Measurements from ENCODE around the gene HIVEP2. TPM values are rescaled to one million over a fixed set of nuclear protein-coding genes. Genes with fewer than 3 reads are reported as not detected.

Gene HIVEP2
- total RNA-seq, 1 donor from 2014 or later = 24.3 TPM

DNA sequence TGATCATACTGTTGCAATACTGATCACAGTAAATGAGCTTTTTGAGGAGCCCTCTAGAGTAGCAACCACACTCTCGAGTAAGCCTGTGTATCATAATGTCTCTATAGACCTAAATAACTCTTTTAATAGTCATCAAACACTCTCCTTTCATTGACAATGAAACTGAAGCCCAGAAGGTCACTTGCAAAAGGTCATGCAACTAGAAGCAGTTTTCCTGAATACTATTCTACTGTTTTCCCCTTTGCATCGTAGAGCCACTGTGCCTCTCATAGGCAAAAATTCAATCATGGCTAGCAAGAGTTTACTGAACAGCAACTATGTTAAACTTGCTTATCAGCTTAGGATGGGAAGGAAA lies 105.3 kb downstream of the HIVEP2 start:
- no peak for DNase-seq (ENCODE audit: low spot score)
- Mint-ChIP-seq H3K4me3 (ENCODE audit: low read depth) (no peak overlapping the region), H3K27me3 (ENCODE audit: low read depth) (no peaks in the 10 kb centered on the region), H3K4me1 (ENCODE audit: low read depth) (peaks cover 65% of the 10 kb centered on the region), H3K9me3 (no peaks in the 10 kb centered on the region), H3K27ac (peak overlapping the region; percentile 6), H3K36me3 (ENCODE audit: low read depth) (peaks cover 22% of the 10 kb centered on the region)
- intact Hi-C loops (cut with micrococcal nuclease) = loop anchor here (5.0 to 10.0 kb wide), 4 partner anchors 37 to 445 kb away; no protein-coding TSS in a partner anchor

DNA sequence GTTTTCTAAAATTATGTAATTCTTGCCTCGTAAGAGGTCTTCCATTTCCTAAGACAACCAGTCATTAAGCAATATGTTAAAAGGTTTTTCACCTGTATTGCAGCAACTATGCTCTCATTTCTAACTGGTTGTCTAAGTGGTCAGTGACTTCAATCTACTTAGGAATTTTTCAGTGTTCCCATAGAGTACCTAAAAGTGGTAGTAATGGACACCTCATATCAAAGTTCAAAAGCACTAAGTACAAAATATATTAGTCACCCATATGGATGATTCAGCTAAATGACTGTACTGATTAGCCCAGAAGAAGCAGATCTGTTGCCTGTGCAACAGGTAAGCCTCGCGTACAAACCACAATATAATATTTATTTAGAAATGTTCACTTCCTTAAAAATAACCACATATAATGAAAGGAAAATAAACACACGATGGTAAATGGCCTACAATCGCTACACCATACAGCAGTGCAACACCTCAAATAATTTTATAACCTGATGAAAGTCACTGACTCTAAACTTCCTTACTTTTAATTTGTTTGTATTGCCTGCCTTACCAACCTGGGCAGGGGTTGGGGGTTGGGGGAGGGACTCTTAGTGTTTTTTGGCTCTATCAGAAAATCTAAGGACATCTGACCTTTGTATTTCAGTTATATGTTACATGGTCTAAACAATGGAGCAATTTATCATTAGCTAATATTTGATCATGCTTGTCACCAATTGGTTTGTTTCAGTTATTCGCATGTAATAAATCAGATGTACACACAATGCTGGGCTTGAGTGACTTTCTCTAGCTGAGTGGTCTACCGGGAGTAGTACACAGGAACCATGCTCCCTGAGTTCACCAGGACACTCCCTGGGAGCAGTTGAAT lies 105.9 kb downstream of the HIVEP2 start:
- H3K9me3 Mint-ChIP-seq = no peaks in the 10 kb centered on the region
- peaks cover 59% of the 10 kb centered on the region for H3K4me1 Mint-ChIP-seq (ENCODE audit: low read depth)
- H3K4me3 Mint-ChIP-seq (ENCODE audit: low read depth) = no peak overlapping the region
- H3K27me3 Mint-ChIP-seq (ENCODE audit: low read depth) = no peaks in the 10 kb centered on the region
- H3K36me3 Mint-ChIP-seq (ENCODE audit: low read depth) = peaks cover 22% of the 10 kb centered on the region
- intact Hi-C loops (cut with micrococcal nuclease) = no loop called here
- H3K27ac Mint-ChIP-seq = peak overlapping the region; percentile 6
- no peak for DNase-seq (ENCODE audit: low spot score)

DNA sequence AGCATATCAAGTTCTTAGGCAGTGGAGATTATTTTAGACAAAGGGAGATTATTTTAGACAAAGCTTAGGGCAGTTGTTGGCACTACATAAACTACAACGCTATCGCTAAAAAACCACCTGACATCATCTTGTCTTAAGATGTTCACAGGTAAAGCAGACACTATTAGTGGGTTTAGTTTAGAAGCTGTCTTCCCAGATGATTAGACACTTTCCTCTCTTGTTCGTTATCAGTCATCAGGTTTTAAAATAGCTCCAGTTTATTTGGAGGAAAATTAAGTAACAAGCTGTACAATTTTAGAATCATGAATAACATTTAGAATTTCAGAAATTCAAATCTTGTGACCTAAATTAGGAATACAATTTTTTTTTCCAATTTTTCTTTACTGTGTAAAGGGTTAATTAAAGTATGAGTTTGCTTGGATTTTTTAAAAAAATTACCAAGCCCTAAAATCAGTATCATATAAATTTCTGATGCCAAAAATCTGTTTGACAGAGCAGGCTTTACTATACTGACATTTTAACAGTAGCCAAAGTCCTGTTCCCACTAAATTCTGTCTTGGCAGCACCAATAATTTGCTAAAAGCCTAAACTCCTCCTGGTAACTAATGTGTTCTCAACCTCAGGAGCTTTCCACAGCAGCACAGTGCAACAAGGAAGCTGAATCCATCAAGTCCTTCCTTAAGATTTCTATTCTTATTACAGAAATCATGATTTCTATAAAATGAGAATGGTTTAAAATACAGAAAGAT lies 109.0 kb downstream of the HIVEP2 start:
- Mint-ChIP-seq H3K4me3 (ENCODE audit: low read depth) (no peak overlapping the region), H3K9me3 (no peaks in the 10 kb centered on the region), H3K27me3 (ENCODE audit: low read depth) (no peaks in the 10 kb centered on the region), H3K27ac (no peak overlapping the region), H3K4me1 (ENCODE audit: low read depth) (peaks cover 49% of the 10 kb centered on the region), H3K36me3 (ENCODE audit: low read depth) (peaks cover 37% of the 10 kb centered on the region)
- intact Hi-C loops (cut with micrococcal nuclease) = no loop called here
- no peak for DNase-seq (ENCODE audit: low spot score)

DNA sequence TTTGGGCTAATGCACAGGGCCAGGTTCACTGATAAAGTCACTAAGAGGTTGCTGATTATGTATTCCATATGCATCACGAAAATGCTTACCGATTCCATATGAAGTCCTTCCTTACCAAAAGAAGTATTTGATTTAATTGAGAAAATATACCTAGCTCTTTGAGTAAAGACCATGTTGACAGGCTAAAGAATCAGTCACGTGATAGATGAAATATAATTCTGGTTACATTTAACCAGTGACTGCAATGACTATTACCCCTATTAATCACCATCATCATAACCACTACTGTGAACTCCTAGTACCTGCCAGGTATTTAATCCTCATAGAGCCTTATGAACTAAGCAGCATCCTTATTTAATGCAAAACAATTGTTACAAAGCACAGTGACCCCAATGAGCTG lies 110.1 kb downstream of the HIVEP2 start:
- no peak overlapping the region for H3K27ac Mint-ChIP-seq

DNA sequence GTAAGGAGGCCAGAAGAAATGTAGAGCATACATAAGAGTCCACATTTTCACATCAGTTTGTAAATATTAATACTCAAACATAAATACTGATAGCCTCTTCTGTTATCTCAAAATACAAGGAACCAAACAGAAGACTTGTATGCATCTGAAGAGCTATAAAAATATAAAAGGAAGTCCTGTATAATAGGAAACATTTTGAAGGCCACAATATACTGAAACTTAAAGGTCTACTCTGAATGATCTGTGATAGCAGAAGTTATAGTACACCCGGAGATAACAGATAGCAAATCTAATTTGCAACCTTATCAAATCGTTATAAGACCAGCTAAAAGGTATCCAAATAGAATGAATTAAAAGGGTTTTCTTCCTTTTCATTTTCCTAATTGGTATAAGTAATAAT lies 111.2 kb downstream of the HIVEP2 start:
- no peak for DNase-seq (ENCODE audit: low spot score)
- no peaks in the 10 kb centered on the region for H3K27me3 Mint-ChIP-seq (ENCODE audit: low read depth)
- H3K4me1 Mint-ChIP-seq (ENCODE audit: low read depth) = peaks cover 42% of the 10 kb centered on the region
- no peaks in the 10 kb centered on the region for H3K9me3 Mint-ChIP-seq
- intact Hi-C loops (cut with micrococcal nuclease) = loop anchor here (1.0 kb wide), 1 partner anchor 10 kb away; no protein-coding TSS in a partner anchor
- no peak overlapping the region for H3K4me3 Mint-ChIP-seq (ENCODE audit: low read depth)
- no peak overlapping the region for H3K27ac Mint-ChIP-seq
- peaks cover 58% of the 10 kb centered on the region for H3K36me3 Mint-ChIP-seq (ENCODE audit: low read depth)

More for the DNA sequence above, 110.1 kb downstream of the HIVEP2 start:
- H3K27me3 Mint-ChIP-seq (ENCODE audit: low read depth) = no peaks in the 10 kb centered on the region
- peaks cover 50% of the 10 kb centered on the region for H3K4me1 Mint-ChIP-seq (ENCODE audit: low read depth)
- H3K36me3 Mint-ChIP-seq (ENCODE audit: low read depth) = peaks cover 48% of the 10 kb centered on the region
- intact Hi-C loops (cut with micrococcal nuclease) = no loop called here
- H3K4me3 Mint-ChIP-seq (ENCODE audit: low read depth) = no peak overlapping the region
- H3K9me3 Mint-ChIP-seq = no peaks in the 10 kb centered on the region
- no peak for DNase-seq (ENCODE audit: low spot score)

DNA sequence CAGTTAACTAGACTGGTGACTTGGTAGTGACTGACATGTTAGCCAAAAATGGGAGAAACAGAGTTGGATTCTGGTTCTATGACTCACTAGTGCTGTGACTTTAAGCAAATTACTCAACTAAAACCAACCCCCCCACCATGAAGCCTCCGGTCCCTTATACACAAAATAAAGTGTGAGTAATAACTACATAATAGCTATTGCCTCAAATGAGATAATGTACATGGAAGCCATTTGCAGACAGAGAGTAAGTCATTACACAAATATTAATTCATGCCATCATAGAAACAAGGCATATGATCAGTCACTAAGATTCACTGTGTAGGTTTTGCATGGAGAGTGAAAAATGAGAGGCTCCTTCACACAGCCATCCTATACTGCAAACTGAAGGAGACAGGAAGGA lies 111.9 kb downstream of the HIVEP2 start:
- Mint-ChIP-seq H3K36me3 (ENCODE audit: low read depth) (peaks cover 57% of the 10 kb centered on the region), H3K27me3 (ENCODE audit: low read depth) (no peaks in the 10 kb centered on the region), H3K9me3 (no peaks in the 10 kb centered on the region), H3K4me3 (ENCODE audit: low read depth) (no peak overlapping the region), H3K27ac (no peak overlapping the region), H3K4me1 (ENCODE audit: low read depth) (peaks cover 36% of the 10 kb centered on the region)
- intact Hi-C loops (cut with micrococcal nuclease) = loop anchor here (1.0 kb wide), 1 partner anchor 10 kb away; no protein-coding TSS in a partner anchor
- DNase-seq (ENCODE audit: low spot score) = no peak

DNA sequence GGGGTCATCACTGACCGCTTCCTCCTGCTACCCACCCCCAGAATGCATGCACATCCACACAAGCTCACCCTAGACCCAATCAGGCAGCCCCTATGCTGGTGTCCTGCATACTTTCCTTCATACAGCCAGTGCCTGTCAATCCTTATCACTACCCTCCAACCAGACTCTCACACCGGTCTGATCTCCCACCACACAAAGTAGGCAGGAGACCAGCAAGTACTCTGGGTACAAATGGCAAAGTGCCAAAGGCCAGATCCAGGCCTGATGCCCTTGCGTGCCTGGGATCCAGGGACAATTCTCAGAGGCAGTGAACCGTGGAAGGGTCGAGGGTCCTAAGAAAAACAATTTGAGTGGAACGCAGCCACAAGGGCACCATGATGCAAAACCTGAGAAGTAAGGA lies 114.2 kb downstream of the HIVEP2 start:
- DNase-seq (ENCODE audit: low spot score) = no peak
- H3K27me3 Mint-ChIP-seq (ENCODE audit: low read depth) = no peaks in the 10 kb centered on the region
- intact Hi-C loops (cut with micrococcal nuclease) = no loop called here
- no peak overlapping the region for H3K4me3 Mint-ChIP-seq (ENCODE audit: low read depth)
- H3K9me3 Mint-ChIP-seq = no peaks in the 10 kb centered on the region
- peaks cover 50% of the 10 kb centered on the region for H3K36me3 Mint-ChIP-seq (ENCODE audit: low read depth)
- peaks cover 31% of the 10 kb centered on the region for H3K4me1 Mint-ChIP-seq (ENCODE audit: low read depth)
- no peak overlapping the region for H3K27ac Mint-ChIP-seq

DNA sequence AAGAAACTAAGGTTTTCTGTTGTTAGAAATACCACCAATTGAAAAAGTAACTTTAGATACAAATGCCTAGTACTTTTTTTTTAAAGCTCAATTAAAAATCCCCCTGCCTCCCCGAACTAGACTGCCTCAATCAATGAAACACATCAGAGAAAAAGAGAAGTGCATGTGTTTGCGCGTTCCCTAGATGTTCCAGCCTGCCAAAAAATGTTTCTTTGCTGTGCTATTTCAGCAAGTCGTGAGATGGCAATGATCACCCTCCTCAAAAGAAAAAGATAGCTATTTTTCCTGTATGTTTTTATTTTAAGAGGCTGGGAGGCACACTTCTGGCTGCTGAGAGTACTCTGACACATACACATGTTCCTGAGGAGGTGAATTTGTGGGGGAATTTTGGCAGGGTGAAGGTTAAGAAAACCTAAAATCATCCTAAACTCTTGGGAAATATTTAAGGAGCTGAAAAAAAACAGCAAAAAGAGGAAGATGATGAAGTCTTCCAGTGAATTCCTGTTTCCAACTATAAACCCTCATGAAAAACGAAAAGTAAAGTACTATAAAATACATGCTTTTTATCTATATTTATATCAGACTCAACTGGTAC lies 114.8 kb downstream of the HIVEP2 start:
- no peak overlapping the region for H3K27ac Mint-ChIP-seq

DNA sequence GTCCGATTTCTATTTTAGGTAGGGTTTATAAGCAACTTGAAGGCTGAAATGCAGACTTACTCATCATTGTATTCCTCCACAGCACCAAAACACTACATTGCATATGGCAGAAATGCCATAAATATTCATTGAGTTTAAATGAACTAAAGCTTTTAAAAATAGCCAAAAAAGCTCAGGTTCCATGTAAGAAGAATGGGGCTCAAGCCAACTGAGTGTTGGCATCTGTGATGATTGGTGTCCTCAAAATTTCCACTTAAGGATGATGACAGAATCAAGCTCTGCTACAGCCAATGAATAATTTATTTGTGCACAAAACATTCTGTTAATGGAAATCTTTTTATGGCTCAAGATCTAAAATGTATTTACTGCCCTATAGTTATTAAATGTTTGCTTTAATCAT lies 115.4 kb downstream of the HIVEP2 start:
- Mint-ChIP-seq H3K4me3 (ENCODE audit: low read depth) (no peak overlapping the region), H3K36me3 (ENCODE audit: low read depth) (peaks cover 44% of the 10 kb centered on the region), H3K9me3 (no peaks in the 10 kb centered on the region), H3K4me1 (ENCODE audit: low read depth) (peaks cover 34% of the 10 kb centered on the region), H3K27me3 (ENCODE audit: low read depth) (no peaks in the 10 kb centered on the region), H3K27ac (no peak overlapping the region)
- DNase-seq (ENCODE audit: low spot score) = no peak
- intact Hi-C loops (cut with micrococcal nuclease) = no loop called here

More for the DNA sequence above, 114.8 kb downstream of the HIVEP2 start:
- peaks cover 44% of the 10 kb centered on the region for H3K36me3 Mint-ChIP-seq (ENCODE audit: low read depth)
- no peak overlapping the region for H3K4me3 Mint-ChIP-seq (ENCODE audit: low read depth)
- intact Hi-C loops (cut with micrococcal nuclease) = no loop called here
- no peak for DNase-seq (ENCODE audit: low spot score)
- no peaks in the 10 kb centered on the region for H3K27me3 Mint-ChIP-seq (ENCODE audit: low read depth)
- H3K4me1 Mint-ChIP-seq (ENCODE audit: low read depth) = peaks cover 28% of the 10 kb centered on the region
- H3K9me3 Mint-ChIP-seq = no peaks in the 10 kb centered on the region

DNA sequence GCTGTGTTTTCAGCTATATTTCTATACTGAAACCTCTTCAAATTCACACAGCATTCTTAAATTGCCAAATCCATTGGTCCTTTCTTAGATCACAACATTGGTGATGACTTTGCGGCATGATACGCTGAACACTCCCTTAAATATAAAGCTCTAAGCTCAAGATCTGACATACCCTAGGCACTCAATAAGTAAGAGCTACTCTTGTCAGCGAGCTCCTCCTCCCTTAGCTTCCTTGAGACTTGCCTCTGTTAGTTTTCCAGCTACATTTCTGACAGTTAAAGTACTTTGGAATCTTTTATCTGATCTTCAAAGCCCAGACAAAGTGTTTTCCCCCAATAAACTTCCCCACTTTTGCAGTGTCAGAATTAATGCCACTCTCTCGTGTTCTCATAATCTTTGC lies 117.0 kb downstream of the HIVEP2 start:
- Mint-ChIP-seq H3K4me3 (ENCODE audit: low read depth) (no peak overlapping the region), H3K9me3 (no peaks in the 10 kb centered on the region), H3K36me3 (ENCODE audit: low read depth) (peaks cover 40% of the 10 kb centered on the region), H3K27me3 (ENCODE audit: low read depth) (no peaks in the 10 kb centered on the region), H3K27ac (no peak overlapping the region), H3K4me1 (ENCODE audit: low read depth) (peaks cover 29% of the 10 kb centered on the region)
- intact Hi-C loops (cut with micrococcal nuclease) = no loop called here
- no peak for DNase-seq (ENCODE audit: low spot score)

DNA sequence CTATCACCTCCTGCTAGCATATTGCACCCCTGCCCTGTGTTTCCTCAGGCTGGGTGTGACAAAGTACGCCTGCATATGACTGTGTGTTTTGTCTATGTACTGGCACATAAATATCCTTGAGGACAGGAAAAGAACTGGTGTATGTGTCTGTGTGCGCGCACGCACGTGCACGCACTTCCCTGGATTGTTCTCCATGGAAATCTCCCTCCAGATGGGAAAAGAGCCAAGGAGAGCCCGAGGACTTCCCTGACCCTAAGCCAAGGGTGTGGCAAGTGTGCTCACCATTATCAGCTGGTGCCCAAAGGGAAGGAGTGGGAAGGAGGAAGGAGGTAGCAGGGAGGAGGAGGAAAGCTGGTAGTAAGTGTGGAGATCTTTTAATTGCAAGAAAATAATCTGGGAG lies 117.6 kb downstream of the HIVEP2 start:
- no peak for DNase-seq (ENCODE audit: low spot score)
- no peaks in the 10 kb centered on the region for H3K27me3 Mint-ChIP-seq (ENCODE audit: low read depth)
- no peak overlapping the region for H3K27ac Mint-ChIP-seq
- intact Hi-C loops (cut with micrococcal nuclease) = no loop called here
- H3K4me1 Mint-ChIP-seq (ENCODE audit: low read depth) = peaks cover 30% of the 10 kb centered on the region
- H3K36me3 Mint-ChIP-seq (ENCODE audit: low read depth) = peaks cover 41% of the 10 kb centered on the region
- no peak overlapping the region for H3K4me3 Mint-ChIP-seq (ENCODE audit: low read depth)
- no peaks in the 10 kb centered on the region for H3K9me3 Mint-ChIP-seq

DNA sequence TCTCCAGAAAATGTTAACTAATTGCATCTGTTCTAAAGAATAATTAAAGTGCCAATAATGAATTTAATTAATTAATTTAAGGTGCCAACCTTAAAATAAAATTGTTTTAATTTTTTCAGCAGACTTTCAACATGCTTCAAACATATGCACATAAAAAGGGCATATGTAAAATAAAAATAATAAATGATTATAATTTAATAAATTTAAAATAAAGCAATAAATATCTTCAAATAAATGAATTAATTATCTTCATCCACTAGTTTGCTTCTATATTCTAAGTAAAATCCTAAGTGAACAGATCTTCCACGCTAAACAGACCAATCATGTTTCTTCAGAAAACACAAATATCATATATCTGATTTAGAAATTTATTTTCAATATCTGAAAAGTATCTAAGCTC lies 119.2 kb downstream of the HIVEP2 start:
- Mint-ChIP-seq H3K4me3 (ENCODE audit: low read depth) (no peak overlapping the region), H3K27ac (no peak overlapping the region), H3K4me1 (ENCODE audit: low read depth) (peaks cover 40% of the 10 kb centered on the region), H3K27me3 (ENCODE audit: low read depth) (no peaks in the 10 kb centered on the region), H3K36me3 (ENCODE audit: low read depth) (peaks cover 37% of the 10 kb centered on the region), H3K9me3 (no peaks in the 10 kb centered on the region)
- DNase-seq (ENCODE audit: low spot score) = no peak
- intact Hi-C loops (cut with micrococcal nuclease) = no loop called here

DNA sequence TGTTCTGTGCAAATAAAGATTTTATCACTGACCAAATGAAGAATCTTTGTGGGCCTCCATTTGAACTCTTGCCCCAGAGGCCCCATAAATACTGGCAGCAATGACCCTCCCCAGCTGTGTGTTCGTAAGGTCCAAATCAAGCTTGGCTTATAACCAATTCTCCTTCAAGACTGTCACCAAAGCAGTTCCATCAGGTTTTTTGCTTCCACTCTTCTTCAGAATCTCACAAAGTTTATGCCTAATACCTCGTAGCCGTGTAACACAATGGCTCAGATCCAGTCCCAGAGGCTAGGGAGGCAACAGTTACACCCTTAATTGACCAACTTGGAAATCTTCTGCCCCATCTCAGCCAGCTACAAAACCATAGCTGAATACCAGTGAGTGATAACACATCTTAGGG lies 120.5 kb downstream of the HIVEP2 start:
- H3K9me3 Mint-ChIP-seq = no peaks in the 10 kb centered on the region
- intact Hi-C loops (cut with micrococcal nuclease) = loop anchor here (5.0 kb wide), 2 partner anchors 33 to 52 kb away; no protein-coding TSS in a partner anchor
- peaks cover 25% of the 10 kb centered on the region for H3K36me3 Mint-ChIP-seq (ENCODE audit: low read depth)
- no peak overlapping the region for H3K4me3 Mint-ChIP-seq (ENCODE audit: low read depth)
- no peak for DNase-seq (ENCODE audit: low spot score)
- H3K27ac Mint-ChIP-seq = no peak overlapping the region
- H3K27me3 Mint-ChIP-seq (ENCODE audit: low read depth) = no peaks in the 10 kb centered on the region
- peaks cover 47% of the 10 kb centered on the region for H3K4me1 Mint-ChIP-seq (ENCODE audit: low read depth)

Measured in activated T-helper 2 cell treated with anti-CD3 and anti-CD28 coated beads, Interferon-gamma antibody, Interleukin-2, Interleukin-4, amounts not matched to agents 10 μg/mL and 5 μg/mL and 100 μg/mL, durations not matched to agents 14 hours and 24 hours and 36 hours (primary cell).